Endothelial cell of hepatic sinusoid (primary cell): Measurements from ENCODE around the gene CHN1.

Experiments used
- in situ Hi-C: cut with HindIII; loops from 2 replicates; pipeline ENCODE4 v1.10.0; 2017; ENCODE audit warnings: low sequenced_read_pairs

The CHN1 gene

DNA sequence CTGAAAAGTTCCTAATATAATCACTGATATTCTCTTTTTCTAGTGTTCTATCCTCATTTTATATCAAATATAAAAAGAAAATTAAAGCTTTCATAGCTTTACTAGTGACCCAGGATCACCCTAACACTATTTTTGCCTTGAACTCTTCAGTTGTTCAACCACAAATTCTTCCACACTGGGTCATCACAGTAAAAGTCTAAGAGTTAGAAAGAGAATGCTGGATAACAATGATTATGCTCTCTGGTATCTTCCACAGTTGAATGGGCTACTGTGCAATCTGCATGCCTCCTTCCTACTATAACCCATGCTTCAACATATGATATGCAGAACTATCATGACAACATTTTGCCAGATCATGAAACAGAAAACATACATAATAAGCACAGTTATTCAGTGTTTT is 32.3 kb downstream of the CHN1 start:
- in situ Hi-C loops = loop anchor here (5.0 kb wide), 2 partner anchors 46 to 201 kb away; no protein-coding TSS in a partner anchor

DNA sequence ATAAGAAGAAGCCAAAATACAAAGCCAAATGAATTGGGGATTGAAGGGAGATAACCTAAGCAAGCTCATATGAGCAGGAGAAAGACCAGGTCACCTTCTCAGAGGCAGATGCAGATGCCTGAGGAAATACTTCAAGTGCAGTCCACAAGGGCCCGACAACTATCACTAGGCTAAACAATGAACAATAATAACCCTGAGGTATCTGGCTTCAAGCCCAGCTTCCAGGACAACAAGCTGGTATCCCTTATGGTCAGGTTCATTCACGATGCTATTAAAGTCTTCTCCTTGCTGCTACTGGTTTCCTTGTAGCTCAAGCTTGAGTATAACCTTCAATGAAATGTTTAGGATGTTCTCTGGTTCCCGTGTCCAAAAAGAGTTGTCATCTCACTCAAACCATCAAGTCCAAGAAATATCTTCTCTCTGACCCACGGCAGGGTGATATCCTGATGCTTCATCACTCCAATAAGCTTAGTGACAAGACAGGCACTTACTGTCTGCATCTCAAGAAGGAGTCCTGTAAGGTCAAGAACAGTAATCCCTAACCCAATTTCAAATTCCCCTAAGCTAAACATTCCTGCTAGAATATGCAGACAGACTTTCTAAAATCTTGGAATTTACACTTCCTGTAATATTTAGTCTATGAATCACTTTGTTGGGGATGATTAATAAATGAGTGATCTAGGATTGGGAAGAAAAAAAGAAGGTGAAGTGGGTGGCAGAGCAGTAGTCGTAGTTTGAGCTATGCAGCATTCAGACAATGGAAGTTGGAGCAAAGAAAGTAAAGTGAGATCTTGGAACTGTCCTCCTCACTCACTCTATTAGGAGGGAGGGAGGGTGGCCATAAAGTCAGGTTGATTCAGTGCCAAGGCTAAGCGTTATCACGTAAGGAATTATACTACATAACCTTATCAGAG is 33.1 kb downstream of the CHN1 start:
- in situ Hi-C loops = loop anchor here (5.0 kb wide), 2 partner anchors 45 to 200 kb away; no protein-coding TSS in a partner anchor

DNA sequence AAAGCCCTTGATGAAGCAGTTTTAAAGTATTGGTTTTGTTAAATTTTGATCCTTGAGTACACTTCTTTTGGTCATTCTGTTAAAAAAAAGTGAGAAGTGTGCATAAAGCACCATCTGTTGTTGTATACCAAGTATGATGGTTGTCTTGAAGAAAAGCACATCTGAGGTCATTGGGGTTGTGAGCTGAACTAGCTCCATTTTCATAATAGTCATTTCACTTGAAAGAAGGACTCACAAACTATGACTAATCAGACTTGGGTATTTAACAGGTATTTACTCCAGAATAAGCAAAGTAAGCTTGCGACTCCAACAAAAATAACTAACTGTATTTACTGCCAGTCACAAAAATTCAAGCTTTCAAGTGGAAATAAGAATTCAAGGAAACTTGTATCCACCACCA is 35.1 kb downstream of the CHN1 start:
- in situ Hi-C loops = loop anchor here (5.0 kb wide), 2 partner anchors 43 to 198 kb away; no protein-coding TSS in a partner anchor

DNA sequence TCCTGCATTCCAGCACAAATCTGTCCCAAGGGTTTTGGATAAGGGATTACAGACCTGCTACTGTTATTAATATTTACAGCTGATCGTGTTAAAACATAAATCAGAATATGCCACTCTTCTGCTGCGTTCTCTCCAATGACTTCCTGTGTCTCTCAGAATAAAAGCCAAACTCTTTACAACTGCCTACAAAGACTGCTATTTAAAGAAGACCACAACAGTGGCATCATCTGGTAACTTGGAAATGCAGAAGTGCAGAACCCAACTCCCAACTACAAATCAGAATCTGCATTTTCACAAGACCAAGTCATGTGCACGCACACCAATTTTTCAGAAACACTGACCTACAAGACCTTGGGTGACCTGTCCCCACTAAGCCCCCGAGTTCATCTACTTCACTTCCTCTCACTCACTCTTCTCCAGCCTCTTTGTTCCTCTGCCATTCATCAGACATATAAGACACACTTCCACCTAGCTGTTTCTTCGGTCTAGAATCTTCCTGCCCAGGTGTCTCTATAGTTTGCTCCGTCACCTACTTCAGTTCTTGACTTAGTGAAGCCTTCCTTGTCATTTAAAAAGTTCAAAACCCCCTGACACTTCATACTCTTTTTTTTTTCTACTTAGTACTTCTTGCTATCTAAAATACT is 36.0 kb downstream of the CHN1 start:
- in situ Hi-C loops = no loop called here

DNA sequence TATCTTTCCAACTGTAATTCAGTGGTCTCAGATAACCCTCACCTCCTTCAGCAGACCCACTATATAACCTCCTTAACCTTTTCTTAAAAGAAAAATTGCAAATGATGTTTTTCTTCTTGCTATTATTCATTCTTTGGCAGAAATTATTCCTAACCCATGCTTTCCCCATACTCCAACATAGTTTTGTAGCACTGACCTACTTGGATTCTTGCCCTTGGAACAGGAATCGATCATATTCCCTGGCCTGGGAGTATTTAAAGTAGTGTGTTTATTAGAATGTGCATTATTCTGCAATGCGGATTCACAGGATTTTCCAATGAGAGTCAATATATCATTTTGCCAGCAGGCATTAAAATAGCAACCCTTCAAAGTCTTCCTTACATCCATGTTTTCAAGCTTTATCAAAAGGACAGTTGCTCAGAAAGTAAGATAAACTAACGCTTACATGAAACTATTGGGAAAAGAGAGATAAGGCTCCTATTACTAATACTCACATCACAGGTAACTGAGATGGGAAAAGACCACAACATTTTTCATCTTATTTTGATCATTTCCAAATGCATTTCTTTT is 37.4 kb downstream of the CHN1 start:
- in situ Hi-C loops = no loop called here

DNA sequence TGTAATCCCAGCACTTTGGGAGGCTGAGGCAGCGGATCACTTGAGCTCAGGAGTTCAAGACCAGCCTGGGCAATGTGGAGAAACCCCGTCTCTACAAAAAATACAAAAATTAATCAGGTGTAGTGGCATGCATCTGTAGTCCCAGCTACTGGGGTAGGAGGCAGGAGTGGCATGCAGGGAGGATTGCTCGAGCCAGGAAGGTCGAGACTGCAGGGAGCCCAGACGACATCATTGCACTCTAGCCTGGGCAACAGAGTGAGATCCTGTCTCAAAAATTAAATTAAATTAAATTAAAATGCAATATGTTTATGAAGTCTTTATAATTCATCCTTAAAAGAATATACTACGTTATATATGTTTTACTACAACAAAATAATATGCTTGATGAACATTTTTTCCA is 38.1 kb downstream of the CHN1 start:
- in situ Hi-C loops = no loop called here

DNA sequence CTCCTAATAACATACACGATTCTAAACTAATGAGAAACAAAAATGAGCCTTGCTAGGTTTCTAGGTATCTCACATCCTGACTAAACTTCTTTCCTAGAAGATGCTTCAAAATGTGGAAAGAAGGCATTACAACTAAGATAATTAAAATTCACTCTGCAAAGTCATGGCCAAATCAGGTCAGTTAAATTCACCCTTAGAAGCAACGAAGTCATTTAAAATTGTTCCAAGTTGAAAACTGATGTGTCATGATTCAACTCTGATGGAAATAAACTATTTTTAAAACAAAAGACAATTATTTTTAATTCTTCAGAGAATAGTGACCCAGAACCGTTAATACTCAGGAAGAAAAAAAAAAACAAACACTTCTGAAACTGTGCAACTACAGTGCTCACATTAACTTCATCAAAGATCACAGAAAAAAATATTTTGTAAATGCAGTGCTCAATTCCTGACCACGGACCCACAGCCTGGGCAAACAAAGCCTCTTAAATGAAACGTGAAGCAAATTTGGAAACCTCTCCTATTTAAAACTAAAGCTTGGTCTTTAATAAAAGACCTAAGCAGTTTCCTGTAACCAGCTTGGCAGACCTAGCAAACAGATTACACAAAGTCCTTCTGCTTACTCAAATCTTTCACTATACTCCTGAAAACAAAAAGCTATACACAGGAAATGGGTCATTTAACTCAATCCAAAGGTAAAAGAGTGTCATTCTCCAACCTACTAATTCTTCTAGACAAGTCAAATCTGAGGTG is 39.0 kb downstream of the CHN1 start:
- in situ Hi-C loops = no loop called here

DNA sequence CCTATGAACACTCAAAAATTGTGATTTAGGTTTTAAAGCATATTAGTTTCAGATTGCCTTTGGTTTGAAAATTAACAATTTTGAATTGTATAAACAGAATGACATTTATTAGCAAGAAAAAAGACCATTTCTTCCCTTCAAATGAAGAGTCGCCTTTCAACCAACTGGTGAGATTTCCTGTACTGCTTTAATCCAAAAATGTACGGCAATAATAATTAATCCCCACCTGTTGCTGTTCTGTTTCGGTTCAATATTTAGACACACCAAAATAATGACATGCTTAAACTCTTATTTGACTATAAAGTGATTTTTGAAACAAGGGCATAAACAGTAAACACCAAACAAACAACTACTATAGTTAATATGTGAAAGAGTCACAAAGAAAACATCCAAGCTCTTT is 39.6 kb downstream of the CHN1 start:
- in situ Hi-C loops = no loop called here

DNA sequence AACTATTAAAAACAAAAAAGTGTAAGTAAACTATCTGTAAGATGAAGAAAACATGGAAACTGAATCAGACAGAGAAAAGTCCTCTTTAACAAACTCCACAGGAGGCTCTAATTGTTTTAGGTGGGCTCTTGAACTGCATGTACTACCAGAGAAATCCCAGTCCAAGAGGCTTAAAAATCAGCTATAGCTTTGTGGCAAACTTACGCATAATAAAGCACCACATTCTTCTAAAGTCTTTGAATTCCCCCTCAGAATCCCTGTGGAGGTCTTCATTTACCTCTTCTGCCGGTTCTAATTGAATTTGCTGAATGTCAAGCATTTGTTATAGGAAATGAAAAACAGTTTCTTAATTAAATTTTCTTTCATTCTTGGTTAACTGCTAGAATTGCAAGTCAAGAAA is 40.8 kb downstream of the CHN1 start:
- in situ Hi-C loops = no loop called here

DNA sequence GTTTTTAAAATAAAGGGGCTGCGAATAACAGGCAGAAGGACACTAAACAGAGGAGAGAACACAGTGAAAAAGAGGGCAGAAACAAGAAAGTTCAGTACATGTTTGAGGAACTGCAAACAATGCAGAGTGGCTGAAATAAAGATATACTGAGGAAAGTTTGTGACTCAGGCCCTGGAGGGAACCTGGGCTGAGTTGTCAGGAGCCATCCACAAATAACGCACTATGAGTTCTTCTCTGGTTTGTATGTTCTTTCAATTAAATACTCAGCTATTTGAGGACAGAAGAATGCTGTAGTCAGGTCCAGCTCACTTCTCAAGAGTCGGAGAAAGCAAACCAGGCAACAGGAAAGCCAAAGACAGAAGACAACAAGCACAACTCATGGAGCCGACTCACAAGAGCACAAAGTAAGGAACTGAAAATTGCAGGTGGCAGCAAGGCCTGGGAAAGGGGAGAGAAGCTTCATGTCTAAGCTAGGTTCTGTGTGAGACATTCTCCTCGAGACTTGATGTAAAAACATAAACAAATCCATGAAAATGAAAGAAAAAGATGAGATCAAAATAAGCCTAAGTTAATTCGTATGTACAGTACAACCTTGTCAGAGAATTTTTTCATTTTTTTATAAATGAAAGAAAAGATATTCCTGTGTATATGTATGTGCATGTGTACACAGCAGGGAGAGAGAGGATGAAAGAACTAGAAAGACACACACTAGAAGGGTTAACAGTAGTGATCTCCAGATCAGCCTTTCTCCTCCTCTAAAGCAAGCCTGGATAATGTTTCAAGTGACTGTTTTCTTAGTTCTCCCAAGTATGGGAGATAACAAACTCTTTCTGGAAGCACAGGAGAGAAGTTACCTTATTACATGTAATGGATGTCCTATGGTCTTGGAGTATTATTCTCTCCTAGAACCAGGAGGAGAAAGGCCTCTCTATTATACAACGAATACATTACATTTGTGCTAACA is 41.5 kb downstream of the CHN1 start:
- in situ Hi-C loops = no loop called here

DNA sequence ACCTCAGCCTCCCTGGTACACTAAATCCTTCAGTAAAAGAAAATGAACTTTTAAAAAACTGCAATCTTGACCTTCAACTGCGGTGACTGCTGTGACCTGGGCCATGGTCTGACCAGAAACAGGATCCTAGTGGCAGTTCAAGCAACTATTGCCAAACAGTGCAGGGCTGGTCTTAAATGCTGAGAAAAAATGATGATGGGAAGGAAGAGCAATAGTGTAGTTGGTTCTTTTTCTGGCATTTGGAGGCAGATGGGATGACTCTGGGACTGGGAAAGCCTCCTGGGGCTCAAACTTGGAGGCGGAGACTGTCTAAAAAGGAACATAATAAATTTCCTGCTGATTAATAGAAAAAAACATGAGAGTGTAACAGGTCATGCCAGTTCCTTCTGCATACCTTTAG is 45.4 kb downstream of the CHN1 start:
- in situ Hi-C loops = no loop called here

DNA sequence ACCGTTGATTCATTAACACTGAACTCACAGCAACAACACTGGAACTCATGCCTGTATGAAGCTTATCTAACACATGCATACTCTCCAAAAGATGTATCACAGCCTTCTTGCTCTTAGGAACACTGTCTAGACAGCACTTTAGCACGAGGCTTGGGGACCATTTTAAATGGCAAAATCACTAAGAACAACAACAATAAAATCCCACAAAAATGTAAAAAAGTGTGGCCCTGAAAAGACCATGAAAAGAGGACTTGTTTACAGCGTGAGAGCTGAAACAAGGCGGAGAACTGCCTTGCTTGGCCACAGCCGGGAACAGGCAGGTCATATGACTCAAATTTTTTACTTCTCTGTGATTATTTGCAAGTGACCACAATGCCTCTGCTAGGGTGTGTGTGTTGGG is 48.1 kb downstream of the CHN1 start:
- in situ Hi-C loops = no loop called here

DNA sequence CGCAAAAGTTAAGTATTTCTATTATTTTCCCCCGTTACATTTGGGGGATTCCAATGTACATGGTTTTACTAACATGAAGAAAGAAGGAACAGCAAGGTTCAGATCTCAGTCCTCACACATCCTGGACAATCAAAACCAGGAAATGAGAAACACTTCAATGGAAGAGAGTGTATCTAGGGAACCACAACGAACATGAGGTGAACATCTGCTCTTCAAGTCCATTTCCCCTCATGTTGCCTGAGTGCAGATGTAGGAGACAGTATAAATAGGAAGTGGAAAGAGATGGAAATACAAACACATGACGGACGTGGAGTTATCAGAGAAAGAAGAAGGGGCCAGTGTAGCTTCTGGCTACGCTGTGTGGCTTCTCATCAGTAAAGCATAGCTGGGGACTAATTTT is 52.6 kb downstream of the CHN1 start:
- in situ Hi-C loops = no loop called here

DNA sequence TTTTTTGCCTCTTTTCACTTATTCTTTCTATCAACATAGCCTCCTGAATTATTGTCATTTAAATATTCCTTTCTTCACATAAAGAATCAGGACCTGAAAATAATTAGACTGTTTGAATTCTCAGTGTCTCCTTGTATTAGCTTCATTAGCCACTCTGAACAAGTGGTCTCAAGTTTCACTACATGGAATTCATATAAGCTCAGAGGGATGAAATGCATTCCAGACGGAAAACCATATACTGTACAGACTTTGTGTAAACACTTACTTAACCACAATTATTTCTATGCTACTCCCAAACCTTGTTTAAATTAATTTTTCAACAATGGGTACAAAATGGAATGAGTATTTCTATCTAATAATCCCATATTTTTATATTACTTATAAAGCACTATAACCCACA is 53.4 kb downstream of the CHN1 start:
- in situ Hi-C loops = no loop called here

DNA sequence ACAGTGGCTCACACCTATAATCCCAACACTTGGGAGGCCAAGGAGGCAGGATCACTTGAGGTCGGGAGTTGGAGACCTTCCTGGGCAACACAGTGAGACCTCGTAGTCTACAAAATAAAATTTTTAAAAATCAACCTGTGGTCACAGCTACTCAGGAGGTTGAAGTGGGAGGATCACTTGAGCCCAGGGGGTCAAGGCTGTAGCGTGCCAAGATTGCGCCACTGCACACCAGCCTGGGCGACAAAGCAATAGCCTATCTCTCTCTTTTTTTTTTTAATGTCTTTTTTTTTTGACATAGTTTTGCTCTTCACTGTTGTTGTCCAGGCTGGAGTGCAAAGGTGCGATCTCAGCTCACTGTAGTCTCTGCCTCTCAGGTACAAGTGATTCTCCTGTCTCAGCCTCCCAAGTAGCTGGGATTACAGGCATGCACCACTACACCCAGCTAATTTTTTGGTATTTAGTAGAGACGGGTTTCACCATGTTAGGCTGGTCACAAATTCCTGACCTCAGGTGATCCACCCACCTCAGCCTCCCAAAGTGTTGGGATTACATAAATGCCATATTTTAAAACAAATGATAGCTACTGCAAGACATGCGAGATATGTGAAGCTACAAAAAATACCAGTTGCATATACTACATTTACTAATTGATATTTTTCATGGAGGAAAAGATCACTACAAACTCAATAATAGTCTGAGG is 55.0 kb downstream of the CHN1 start:
- in situ Hi-C loops = no loop called here

DNA sequence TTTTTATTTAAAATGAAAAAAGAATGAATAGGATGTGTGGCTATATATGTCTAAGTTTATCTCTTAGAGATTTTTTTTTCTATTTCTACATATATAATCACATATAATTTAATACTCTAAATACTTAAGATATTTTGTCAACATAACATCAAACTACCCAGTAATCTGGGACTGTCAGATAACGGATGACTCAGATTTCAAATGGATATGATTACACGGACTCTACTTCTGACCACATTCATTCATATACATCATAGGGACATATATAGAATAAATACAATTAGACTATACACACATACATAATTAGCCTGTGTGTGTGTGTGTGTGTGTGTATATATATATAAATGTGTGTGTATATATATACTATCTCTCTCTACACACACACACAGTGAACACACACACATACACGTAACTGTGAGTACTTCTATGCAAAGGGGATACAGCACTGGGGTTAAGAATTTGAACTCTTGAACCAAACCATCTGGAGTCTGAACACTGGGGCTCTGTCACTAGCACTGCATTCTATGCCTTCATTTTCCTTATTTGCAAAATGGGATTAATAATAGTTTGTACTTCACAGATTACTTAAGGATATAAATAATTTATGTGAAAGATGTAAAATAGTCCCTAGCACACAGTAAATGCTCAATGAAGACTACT is 59.5 kb downstream of the CHN1 start:
- in situ Hi-C loops = no loop called here

DNA sequence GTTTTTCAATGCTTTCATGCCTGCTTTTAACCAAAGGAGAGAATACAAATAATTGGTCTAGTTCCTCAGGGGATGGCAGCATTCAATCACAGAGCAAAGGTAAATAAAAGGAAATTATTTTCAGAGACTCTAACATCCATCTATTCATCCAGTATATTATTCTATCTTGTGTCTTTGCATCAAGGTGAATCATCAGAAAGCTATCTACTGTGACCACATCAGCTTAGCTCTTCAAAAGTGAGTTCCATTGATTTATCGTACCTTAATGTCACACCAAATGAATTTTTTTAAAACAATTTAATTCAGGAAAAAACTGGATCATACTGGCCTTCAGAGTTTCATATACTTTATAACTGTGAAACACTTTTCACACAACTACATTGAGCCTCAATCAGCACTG is 66.1 kb downstream of the CHN1 start:
- in situ Hi-C loops = no loop called here

DNA sequence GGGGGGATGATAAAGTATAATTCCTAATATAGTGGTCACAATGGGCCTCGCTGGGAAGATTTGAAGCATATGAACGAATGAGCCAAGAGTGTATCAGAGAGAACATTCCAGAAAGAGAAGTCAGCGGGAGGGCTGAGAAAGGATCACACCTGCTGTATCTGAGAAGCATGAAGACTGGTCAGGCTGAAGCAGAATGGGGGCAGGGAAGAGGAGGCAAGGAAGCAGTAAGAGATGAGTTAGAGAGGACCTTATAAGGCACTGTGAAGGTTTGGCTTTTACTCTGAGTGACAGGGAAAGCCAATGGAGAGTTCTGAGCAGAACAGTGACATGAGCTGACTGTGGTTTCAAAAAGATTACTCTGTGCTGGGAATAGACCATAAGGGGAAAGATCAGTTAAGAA is 73.5 kb downstream of the CHN1 start:
- in situ Hi-C loops = no loop called here

DNA sequence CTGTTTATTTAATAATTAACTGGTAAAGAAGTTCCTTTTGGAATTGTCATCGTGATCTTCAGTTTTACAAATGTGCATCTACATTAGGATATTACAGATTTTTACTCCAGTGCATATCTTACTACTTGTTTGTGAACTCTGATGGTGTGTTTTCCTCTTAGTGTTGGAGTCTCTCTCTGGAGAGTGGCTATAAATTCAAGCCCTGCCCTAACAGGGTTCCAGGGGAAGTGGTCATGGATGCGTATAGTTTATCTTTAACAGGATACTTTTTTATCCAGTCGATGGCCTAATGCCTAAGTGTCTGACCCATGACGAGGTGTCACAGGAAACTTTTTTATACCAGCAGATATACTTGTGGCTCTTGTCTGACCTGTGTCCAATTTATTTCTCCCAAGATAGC is 75.4 kb downstream of the CHN1 start:
- in situ Hi-C loops = loop anchor here (5.0 kb wide), 2 partner anchors 43 to 57 kb away; no protein-coding TSS in a partner anchor
